ENCODE data around the gene SPEF2. TPM values are rescaled to one million over a fixed set of nuclear protein-coding genes. Genes with fewer than 3 reads are reported as not detected.

The SPEF2 gene
- total RNA-seq, 1 donor from 2014 or later: 10.8 TPM

GRCh38 chr5:35778259-35778769 is 160.7 kb downstream of the SPEF2 start:
- Histone ChIP-seq H3K4me3 (no peak overlapping the region), H3K9me3 (no peaks in the 10 kb centered on the region), H3K27ac (no peak overlapping the region), H3K27me3 (no peaks in the 10 kb centered on the region), H3K36me3 (no peaks in the 10 kb centered on the region), H3K4me1 (peaks cover 9% of the 10 kb centered on the region)
- TF ChIP-seq CTCF (IDR thresholded peaks at IDR 0.05): no peak
- intact Hi-C loops (cut with DNase I): loop anchor here (10.0 kb wide), 1 partner anchor 146 kb away; no protein-coding TSS in a partner anchor
- DNase-seq (ENCODE audit: extremely low spot score in 2 of 2): no peak

DNA sequence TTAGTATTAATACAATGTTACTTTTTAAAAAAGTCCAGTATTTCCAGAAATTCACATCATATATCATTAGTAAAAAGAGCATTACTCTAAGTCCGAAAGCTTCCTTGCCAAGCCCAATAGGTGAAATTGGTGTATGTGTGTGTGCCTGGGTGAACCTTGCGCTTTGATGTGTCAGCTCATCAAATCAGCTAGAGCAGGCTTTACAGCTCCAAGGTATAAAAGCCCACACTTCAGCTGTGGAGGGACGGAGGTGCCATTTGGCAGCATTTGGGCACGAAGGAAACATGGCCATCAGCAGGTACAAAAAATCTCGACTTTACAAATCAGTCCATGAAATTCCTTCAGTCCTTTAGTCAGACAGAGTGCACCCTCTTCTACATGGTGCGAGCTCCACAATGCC is 162.6 kb downstream of the SPEF2 start:
- H3K9me3 ChIP-seq: no peaks in the 10 kb centered on the region
- intact Hi-C loops (cut with DNase I): no loop called here
- DNase-seq (ENCODE audit: extremely low spot score in 2 of 2): no peak

DNA sequence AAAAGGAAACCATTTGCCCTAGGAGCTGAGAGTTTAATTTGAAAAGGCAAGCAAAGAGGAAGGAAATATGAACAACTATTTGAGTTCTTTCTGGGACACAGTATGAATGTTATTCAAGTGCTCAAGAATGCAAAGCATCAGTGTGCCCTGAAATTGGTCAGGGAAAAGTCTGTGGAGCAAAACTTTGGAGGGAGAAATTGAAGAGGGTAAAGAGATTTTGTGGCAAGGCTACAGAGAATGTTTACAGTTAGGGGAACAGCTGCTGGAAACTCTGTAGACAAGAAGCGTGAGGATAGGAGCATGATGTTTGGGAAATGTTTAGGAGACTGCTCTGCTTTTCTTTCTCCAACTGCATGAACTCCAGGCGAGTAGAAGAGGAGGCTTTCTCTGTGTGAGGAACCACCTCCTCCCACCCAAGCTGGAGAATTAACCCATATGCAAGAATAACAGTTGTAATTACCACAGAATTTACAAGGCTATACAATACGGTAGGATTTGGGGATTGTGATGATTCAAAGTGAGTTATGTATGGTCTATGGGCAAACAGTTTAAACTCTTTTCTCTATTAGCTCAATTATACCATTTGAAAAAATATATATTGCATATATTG is 163.6 kb downstream of the SPEF2 start:
- no peaks in the 10 kb centered on the region for H3K9me3 ChIP-seq
- intact Hi-C loops (cut with DNase I): no loop called here
- H3K27ac ChIP-seq: peak overlapping the region; percentile 1
- DNase-seq (ENCODE audit: extremely low spot score in 2 of 2): no peak
- H3K27me3 ChIP-seq: no peaks in the 10 kb centered on the region
- no peak overlapping the region for H3K4me3 ChIP-seq
- H3K36me3 ChIP-seq: no peaks in the 10 kb centered on the region
- no peak for TF ChIP-seq POLR2AphosphoS5 (IDR thresholded peaks at IDR 0.05; ENCODE audit: insufficient read depth in 1 of 2, low read depth in 1 of 2)
- TF ChIP-seq CTCF (IDR thresholded peaks at IDR 0.05): no peak
- TF ChIP-seq POLR2A (IDR thresholded peaks at IDR 0.05): no peak
- peaks cover 9% of the 10 kb centered on the region for H3K4me1 ChIP-seq

More for the DNA sequence above, 162.6 kb downstream of the SPEF2 start:
- TF ChIP-seq POLR2AphosphoS5 (IDR thresholded peaks at IDR 0.05; ENCODE audit: insufficient read depth in 1 of 2, low read depth in 1 of 2) (no peak), POLR2A (IDR thresholded peaks at IDR 0.05) (no peak), CTCF (IDR thresholded peaks at IDR 0.05) (no peak)
- Histone ChIP-seq H3K36me3 (no peaks in the 10 kb centered on the region), H3K4me3 (no peak overlapping the region), H3K4me1 (peaks cover 9% of the 10 kb centered on the region), H3K27ac (no peak overlapping the region), H3K27me3 (no peaks in the 10 kb centered on the region)

DNA sequence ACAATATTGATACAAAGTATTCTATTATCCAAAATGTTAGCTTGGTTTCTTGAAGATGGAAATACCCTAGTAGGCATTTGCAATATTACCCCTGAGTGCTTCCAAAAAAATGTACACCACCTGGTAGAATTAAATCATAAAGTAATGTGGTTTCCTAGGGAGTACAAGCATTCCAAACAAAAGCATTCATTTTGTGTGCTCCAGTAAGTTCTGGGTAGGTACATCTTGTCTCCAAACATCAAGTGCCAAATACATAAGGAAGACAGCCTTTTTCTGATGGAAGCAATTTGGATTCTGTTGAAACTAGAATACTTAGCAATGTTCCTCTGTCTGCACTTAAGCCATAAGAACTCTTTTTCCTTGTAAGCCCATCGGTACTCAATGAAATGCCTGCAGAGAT is 165.9 kb downstream of the SPEF2 start:
- H3K9me3 ChIP-seq: no peaks in the 10 kb centered on the region
- peaks cover 9% of the 10 kb centered on the region for H3K4me1 ChIP-seq
- H3K27ac ChIP-seq: no peak overlapping the region
- intact Hi-C loops (cut with DNase I): no loop called here
- DNase-seq (ENCODE audit: extremely low spot score in 2 of 2): no peak
- H3K27me3 ChIP-seq: no peaks in the 10 kb centered on the region
- H3K36me3 ChIP-seq: no peaks in the 10 kb centered on the region
- TF ChIP-seq POLR2AphosphoS5 (IDR thresholded peaks at IDR 0.05; ENCODE audit: insufficient read depth in 1 of 2, low read depth in 1 of 2): no peak
- TF ChIP-seq CTCF (IDR thresholded peaks at IDR 0.05): no peak
- TF ChIP-seq POLR2A (IDR thresholded peaks at IDR 0.05): no peak
- no peak overlapping the region for H3K4me3 ChIP-seq

DNA sequence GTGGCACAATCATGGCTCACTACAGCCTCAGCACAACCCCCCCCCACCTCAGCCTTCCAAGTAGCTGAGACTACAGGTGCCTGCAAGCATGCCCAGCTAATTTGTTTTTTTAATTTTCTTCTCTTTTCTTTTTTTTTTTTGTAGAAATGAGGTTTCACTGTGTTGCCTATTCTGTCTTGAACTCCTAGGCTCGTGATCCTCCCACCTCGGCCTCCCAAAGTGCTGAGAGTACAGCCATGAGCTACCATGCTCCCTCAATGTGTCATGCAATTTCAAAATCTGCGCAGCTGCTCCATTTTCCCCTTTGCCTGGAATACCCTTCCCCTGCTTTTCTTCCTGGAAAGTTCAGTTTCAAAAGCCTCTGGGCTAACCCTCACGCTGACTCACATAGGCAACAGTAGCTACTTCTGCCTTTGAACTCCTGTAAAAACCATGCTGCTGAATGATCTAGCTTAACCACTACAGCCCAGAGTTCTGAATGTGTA is 168.0 kb downstream of the SPEF2 start:
- TF ChIP-seq POLR2AphosphoS5 (IDR thresholded peaks at IDR 0.05; ENCODE audit: insufficient read depth in 1 of 2, low read depth in 1 of 2): no peak
- no peak for TF ChIP-seq CTCF (IDR thresholded peaks at IDR 0.05)
- TF ChIP-seq POLR2A (IDR thresholded peaks at IDR 0.05): no peak
- Histone ChIP-seq H3K4me3 (no peak overlapping the region), H3K27ac (no peak overlapping the region), H3K4me1 (peaks cover 9% of the 10 kb centered on the region), H3K27me3 (no peaks in the 10 kb centered on the region), H3K9me3 (no peaks in the 10 kb centered on the region), H3K36me3 (no peaks in the 10 kb centered on the region)
- intact Hi-C loops (cut with DNase I): no loop called here
- no peak for DNase-seq (ENCODE audit: extremely low spot score in 2 of 2)

All from vagina (tissue), 2 donors.